ENCODE measurements around the gene TBC1D5.
A peak's percentile ranks its signal among the peaks of the same experiment; 100 is the strongest.

Gene TBC1D5

DNA sequence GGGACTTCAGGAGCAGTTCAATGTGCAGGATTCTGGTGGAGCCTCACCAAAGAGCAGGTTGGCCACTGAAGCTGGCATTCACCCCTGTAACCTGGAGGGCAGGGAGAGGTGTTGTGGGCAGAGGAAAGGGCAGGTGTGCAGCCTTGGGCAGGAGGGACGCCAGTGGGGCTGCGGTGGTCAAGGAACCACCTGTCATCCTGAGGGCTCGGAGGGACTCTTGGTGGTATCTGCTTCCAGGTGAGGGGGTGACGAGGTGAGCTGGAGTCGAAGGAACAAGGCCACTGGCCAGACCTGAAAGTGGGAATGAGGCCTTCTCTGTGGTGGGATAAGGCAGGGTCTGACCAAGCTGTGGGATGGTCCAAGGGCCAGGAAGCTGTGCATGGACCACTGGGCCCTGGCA is 588.2 kb downstream of the TBC1D5 start:
- Histone ChIP-seq H3K27ac (no peak overlapping the region), H3K36me3 (replicated peaks) (no peaks in the 10 kb centered on the region), H3K4me3 (ENCODE audit: low read depth, low read length) (no peak overlapping the region), H3K27me3 (replicated peaks) (no peaks in the 10 kb centered on the region)
- no peak for DNase-seq
- TF ChIP-seq, protein P1, sequence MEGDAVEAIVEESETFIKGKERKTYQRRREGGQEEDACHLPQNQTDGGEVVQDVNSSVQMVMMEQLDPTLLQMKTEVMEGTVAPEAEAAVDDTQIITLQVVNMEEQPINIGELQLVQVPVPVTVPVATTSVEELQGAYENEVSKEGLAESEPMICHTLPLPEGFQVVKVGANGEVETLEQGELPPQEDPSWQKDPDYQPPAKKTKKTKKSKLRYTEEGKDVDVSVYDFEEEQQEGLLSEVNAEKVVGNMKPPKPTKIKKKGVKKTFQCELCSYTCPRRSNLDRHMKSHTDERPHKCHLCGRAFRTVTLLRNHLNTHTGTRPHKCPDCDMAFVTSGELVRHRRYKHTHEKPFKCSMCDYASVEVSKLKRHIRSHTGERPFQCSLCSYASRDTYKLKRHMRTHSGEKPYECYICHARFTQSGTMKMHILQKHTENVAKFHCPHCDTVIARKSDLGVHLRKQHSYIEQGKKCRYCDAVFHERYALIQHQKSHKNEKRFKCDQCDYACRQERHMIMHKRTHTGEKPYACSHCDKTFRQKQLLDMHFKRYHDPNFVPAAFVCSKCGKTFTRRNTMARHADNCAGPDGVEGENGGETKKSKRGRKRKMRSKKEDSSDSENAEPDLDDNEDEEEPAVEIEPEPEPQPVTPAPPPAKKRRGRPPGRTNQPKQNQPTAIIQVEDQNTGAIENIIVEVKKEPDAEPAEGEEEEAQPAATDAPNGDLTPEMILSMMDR (IDR thresholded peaks at IDR 0.05; ENCODE audit: low read depth, low read length, missing control alignments) = no peak
- in situ Hi-C loops (cut with HindIII; ENCODE audit: low pct_ligation_motif_present, low sequenced_read_pairs) = no loop called here

DNA sequence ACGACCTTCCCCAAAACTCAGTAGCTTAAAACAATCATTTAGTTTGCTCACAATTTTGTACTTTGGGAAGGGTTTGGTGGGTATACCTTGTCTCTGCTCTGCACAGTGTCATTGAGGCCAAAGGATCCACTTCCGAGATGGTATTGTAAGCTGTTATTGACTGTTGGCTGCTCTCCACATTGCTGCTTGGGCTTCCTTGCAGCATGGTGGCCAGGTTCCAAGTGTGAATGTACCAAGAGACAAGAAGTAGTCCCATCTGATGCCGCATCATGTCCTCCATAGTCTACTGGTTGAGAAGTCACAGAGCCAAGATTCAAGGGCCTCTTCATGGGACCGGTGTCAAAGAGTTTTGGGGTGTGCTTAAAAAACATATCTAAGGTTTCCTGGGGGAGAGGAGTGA is 589.2 kb downstream of the TBC1D5 start:
- in situ Hi-C loops (cut with HindIII; ENCODE audit: low pct_ligation_motif_present, low sequenced_read_pairs) = no loop called here
- TF ChIP-seq, protein P1 (IDR thresholded peaks at IDR 0.05; ENCODE audit: low read depth, low read length, missing control alignments) = no peak
- no peak for DNase-seq
- Histone ChIP-seq H3K4me3 (ENCODE audit: low read depth, low read length) (no peak overlapping the region), H3K36me3 (replicated peaks) (no peaks in the 10 kb centered on the region), H3K27me3 (replicated peaks) (no peaks in the 10 kb centered on the region), H3K27ac (no peak overlapping the region)

DNA sequence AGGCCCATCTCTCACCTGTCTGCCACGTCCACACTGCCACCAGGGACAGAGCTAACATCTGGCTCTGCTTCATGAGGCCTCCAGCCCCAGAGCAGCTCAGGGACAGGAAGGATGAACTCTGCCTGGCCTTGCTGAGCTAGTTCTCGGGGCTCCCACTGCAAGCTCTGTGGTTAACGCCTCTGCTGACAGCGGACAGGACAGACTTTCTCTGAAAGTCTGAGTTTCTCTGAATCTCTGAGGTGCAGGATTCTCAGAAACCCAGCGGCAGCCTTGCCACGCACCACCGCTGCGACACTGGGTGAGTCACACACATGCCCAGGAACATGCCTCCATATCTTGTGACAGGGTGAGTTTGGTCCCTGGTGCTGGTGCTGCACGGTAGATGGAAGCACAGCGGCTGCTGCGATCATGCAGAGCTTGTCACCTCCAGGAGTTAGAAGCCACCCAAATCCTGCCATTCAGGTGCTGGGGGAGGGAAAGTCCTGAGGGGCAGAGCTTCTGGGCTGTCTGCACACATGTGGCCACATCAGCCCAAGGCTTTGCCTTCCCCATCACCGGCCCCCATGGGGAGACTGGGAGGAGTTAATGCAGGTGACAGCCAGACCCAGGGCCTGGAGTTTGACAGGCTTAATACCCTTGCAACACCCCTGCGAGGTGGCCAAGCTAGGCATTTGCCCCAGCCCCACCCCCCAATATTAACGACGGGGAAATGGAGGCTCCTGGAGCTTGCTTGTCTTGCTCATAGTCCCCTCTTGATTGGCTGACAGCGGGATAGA is 590.6 kb downstream of the TBC1D5 start:
- TF ChIP-seq, protein P1 (IDR thresholded peaks at IDR 0.05; ENCODE audit: low read depth, low read length, missing control alignments) = no peak
- Histone ChIP-seq H3K36me3 (replicated peaks) (no peaks in the 10 kb centered on the region), H3K27ac (no peak overlapping the region), H3K27me3 (replicated peaks) (no peaks in the 10 kb centered on the region), H3K4me3 (ENCODE audit: low read depth, low read length) (no peak overlapping the region)
- in situ Hi-C loops (cut with HindIII; ENCODE audit: low pct_ligation_motif_present, low sequenced_read_pairs) = no loop called here
- DNase-seq = peak; percentile 43

DNA sequence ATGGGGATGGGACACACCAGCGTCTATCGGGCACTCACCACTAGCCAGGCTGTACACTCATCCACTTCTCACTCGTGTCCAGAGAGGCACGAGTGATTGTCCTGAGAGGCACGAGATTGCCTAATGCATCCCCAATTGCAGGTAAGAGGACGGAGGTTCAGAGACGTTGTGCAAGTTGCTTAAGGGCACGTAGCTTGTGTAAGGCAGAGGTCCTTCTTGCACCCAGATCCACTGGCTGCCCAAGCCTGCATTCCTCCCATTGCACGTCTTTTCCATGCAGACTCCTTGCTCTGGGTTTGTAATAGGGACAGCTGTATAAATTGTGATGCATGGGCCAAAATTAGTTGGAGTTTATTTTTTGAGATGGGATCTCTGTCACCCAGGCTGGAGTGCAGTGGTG is 593.4 kb downstream of the TBC1D5 start:
- in situ Hi-C loops (cut with HindIII; ENCODE audit: low pct_ligation_motif_present, low sequenced_read_pairs) = no loop called here
- TF ChIP-seq, protein P1 (IDR thresholded peaks at IDR 0.05; ENCODE audit: low read depth, low read length, missing control alignments) = no peak
- H3K36me3 ChIP-seq (replicated peaks) = no peaks in the 10 kb centered on the region
- H3K4me3 ChIP-seq (ENCODE audit: low read depth, low read length) = no peak overlapping the region
- H3K27ac ChIP-seq = no peak overlapping the region
- DNase-seq = no peak
- no peaks in the 10 kb centered on the region for H3K27me3 ChIP-seq (replicated peaks)

DNA sequence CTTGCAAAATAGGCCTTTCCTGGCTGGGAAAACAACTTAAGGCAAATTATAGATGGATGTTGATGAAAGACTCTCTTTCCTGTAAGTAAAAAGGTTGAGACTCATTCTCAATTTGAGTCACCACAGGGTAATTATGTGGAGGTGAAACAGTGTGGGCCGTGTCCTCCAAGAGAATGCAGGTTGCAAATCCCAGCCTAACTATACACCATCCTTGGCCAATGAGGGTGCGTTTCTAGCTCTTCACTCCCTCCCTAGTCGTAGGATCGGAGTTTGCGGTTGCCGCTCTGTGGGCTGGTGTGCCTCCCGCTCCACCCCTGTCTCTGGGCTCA is 597.8 kb downstream of the TBC1D5 start:
- TF ChIP-seq, protein P1 (IDR thresholded peaks at IDR 0.05; ENCODE audit: low read depth, low read length, missing control alignments) = no peak
- Histone ChIP-seq H3K36me3 (replicated peaks) (no peaks in the 10 kb centered on the region), H3K27me3 (replicated peaks) (no peaks in the 10 kb centered on the region), H3K4me3 (ENCODE audit: low read depth, low read length) (no peak overlapping the region), H3K27ac (no peak overlapping the region)
- no peak for DNase-seq
- in situ Hi-C loops (cut with HindIII; ENCODE audit: low pct_ligation_motif_present, low sequenced_read_pairs) = no loop called here
